ENCODE results near the gene TRAFD1. TPM values are rescaled to one million over a fixed set of nuclear protein-coding genes. Genes with fewer than 3 reads are reported as not detected.

Gene TRAFD1
- total and polyA plus RNA-seq, 4 donors, result 16.9 to 43.1 (median 37.8) TPM

DNA sequence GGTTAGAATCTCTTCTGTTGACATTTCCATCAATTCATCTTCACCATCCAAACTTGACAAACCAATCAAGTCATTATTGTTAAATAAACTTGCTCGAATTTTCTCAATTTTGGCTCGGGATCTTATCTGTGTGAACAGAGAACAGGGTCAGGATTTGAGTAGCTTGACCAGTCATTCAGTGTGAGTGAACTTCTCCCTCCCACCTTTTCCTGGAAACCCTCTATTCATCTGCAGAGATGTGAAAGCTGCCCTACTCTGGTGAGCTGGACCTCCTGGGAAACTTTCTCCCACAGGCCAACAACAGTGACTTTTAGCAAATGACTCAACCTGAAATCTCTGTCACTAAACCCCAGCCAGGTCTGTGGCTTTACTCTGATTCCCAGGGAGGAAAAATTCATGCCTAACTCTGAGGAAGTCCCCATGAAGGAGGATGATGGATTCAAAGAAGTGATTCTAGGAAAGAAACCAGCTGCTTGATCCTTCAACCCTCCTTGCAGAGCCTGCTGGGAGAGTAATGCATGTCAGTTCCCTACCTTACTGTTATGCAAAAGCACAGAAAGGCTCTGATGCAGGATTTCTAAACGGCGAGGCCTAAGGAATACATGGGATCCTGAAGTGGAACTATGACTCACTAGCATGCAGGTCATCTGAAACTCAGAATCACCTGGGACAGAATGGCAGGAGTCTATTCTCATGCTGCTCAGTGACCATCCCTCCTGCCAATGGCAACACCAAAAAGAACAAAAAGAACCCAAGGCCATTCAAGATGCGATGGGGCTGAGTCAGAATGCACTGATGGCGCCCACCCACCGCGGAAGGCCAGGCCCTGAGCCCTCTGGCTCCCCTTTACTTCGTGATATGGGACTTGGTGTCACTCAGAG is 58.0 kb downstream of the TRAFD1 start:
- no peak overlapping the region for H3K27ac ChIP-seq (ENCODE audit: low read depth in 1 of 2, low read length in 1 of 2)
- H3K4me1 ChIP-seq (ENCODE audit: control insufficient read depth in 5 of 5, insufficient read depth in 5 of 5, low read length in 5 of 5), result peaks cover 0 to 22% (median 0%) of the 10 kb centered on the region in 5 donors
- ATAC-seq (ENCODE audit: insufficient read depth, low FRiP score) (no peak), DNase-seq (peak; percentile 24 to 79 (median 68))
- TF ChIP-seq, protein P1, sequence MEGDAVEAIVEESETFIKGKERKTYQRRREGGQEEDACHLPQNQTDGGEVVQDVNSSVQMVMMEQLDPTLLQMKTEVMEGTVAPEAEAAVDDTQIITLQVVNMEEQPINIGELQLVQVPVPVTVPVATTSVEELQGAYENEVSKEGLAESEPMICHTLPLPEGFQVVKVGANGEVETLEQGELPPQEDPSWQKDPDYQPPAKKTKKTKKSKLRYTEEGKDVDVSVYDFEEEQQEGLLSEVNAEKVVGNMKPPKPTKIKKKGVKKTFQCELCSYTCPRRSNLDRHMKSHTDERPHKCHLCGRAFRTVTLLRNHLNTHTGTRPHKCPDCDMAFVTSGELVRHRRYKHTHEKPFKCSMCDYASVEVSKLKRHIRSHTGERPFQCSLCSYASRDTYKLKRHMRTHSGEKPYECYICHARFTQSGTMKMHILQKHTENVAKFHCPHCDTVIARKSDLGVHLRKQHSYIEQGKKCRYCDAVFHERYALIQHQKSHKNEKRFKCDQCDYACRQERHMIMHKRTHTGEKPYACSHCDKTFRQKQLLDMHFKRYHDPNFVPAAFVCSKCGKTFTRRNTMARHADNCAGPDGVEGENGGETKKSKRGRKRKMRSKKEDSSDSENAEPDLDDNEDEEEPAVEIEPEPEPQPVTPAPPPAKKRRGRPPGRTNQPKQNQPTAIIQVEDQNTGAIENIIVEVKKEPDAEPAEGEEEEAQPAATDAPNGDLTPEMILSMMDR (IDR thresholded peaks at IDR 0.05; ENCODE audit: control extremely low read depth, extremely low read depth), result no peak
- WGBS, 2 donors, result 77 to 81% methylated on average over 9 of the region's 9 CpGs
- no peak overlapping the region for H3K4me3 ChIP-seq
- peaks cover 0 to 40% (median 26%) of the 10 kb centered on the region in 4 donors for H3K36me3 ChIP-seq (ENCODE audit: control insufficient read depth in 4 of 4, insufficient read depth in 4 of 4, low read length in 4 of 4)
- H3K9ac ChIP-seq (ENCODE audit: insufficient read depth in 1 of 2, low read length in 2 of 2), result no peak overlapping the region
- H3K9me3 ChIP-seq (ENCODE audit: control insufficient read depth in 4 of 4, insufficient read depth in 3 of 4, low read length in 3 of 4), result no peaks in the 10 kb centered on the region
- H3K27me3 ChIP-seq (ENCODE audit: control insufficient read depth in 3 of 3, insufficient read depth in 3 of 3, low read length in 2 of 3), result no peaks in the 10 kb centered on the region

DNA sequence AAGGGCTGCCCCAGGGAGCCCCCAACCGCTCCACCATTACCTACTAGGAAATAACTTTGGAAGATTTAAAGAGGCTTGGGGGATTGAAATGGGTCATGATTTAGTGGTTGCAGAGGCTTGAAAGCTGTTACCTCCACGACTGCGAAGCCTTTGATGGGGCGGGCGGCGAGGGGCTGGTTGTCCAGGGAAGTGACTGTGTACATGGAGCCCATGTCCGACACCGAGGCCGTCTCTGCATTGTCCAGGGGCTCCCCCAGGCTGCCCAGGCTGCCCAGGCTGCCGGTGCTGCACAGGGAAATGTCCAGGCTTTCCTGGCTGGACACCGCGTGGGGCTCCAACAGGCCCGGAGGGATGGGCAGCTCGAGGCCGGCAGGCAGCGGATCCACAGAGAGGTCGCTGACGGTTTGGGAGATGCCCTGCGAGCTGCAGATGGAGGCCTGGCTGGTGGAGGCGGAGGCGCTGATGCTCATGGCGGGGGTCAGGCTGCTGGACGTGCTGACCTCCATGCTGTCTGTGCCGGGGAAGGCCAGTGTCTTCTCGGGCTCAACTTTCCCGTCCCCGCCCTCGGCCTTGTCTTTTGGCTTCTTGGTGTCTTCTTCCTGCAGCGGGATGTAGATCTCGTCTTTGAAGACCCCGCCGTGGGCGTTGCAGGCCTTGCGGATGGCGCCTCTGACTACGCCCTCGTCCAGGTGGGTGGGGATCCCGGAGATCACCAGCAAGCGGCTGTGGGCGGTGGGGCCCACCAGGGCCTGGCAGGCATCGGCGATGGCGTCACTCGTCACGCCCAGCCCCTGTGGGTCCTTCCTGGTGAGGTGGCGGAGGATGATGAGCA is 58.9 kb downstream of the TRAFD1 start:
- Histone ChIP-seq H3K9me3 (ENCODE audit: control insufficient read depth in 4 of 4, insufficient read depth in 3 of 4, low read length in 3 of 4) (no peaks in the 10 kb centered on the region), H3K4me3 (no peak overlapping the region), H3K27ac (ENCODE audit: low read depth in 1 of 2, low read length in 1 of 2) (no peak overlapping the region), H3K9ac (ENCODE audit: insufficient read depth in 1 of 2, low read length in 2 of 2) (no peak overlapping the region), H3K4me1 (ENCODE audit: control insufficient read depth in 5 of 5, insufficient read depth in 5 of 5, low read length in 5 of 5) (peaks cover 0 to 22% (median 0%) of the 10 kb centered on the region in 5 donors), H3K36me3 (ENCODE audit: control insufficient read depth in 4 of 4, insufficient read depth in 4 of 4, low read length in 4 of 4) (peaks cover 0 to 35% (median 26%) of the 10 kb centered on the region in 4 donors), H3K27me3 (ENCODE audit: control insufficient read depth in 3 of 3, insufficient read depth in 3 of 3, low read length in 2 of 3) (no peaks in the 10 kb centered on the region)
- DNase-seq (no peak), ATAC-seq (ENCODE audit: insufficient read depth, low FRiP score) (no peak)
- TF ChIP-seq, protein P1 (IDR thresholded peaks at IDR 0.05; ENCODE audit: control extremely low read depth, extremely low read depth), result no peak
- 96 to 97% methylated on average over 46 of the region's 46 CpGs for WGBS, 2 donors

- TF ChIP-seq, protein P1 (IDR thresholded peaks at IDR 0.05; ENCODE audit: control extremely low read depth, extremely low read depth), result no peak
- H3K9me3 ChIP-seq (ENCODE audit: control insufficient read depth in 4 of 4, insufficient read depth in 3 of 4, low read length in 3 of 4), result no peaks in the 10 kb centered on the region
- H3K4me3 ChIP-seq, result no peak overlapping the region
- DNase-seq (peak in 1 of 3 donors; percentile 41), ATAC-seq (ENCODE audit: insufficient read depth, low FRiP score) (no peak)
- no peak overlapping the region for H3K27ac ChIP-seq (ENCODE audit: low read depth in 1 of 2, low read length in 1 of 2)
- peaks cover 0 to 35% (median 17%) of the 10 kb centered on the region in 4 donors for H3K36me3 ChIP-seq (ENCODE audit: control insufficient read depth in 4 of 4, insufficient read depth in 4 of 4, low read length in 4 of 4)
- no peak overlapping the region for H3K9ac ChIP-seq (ENCODE audit: insufficient read depth in 1 of 2, low read length in 2 of 2)
- 93 to 94% methylated on average over 26 of the region's 26 CpGs for WGBS, 2 donors
- H3K27me3 ChIP-seq (ENCODE audit: control insufficient read depth in 3 of 3, insufficient read depth in 3 of 3, low read length in 2 of 3), result no peaks in the 10 kb centered on the region
- H3K4me1 ChIP-seq (ENCODE audit: control insufficient read depth in 5 of 5, insufficient read depth in 5 of 5, low read length in 5 of 5), result peaks cover 0 to 22% (median 0%) of the 10 kb centered on the region in 5 donors
Measured at GRCh38 chr12:112185093-112185923, 59.9 kb downstream of the TRAFD1 start.

All from lung (tissue), 12 donors.